K562 (cell line): ENCODE data around the gene USP20. TPM values are rescaled to one million over a fixed set of nuclear protein-coding genes. Genes with fewer than 3 reads are reported as not detected.

Experiments used
- ELF2 ChIP-seq: fragments of 250-450 bp; sonication (Bioruptor Pico); IDR thresholded peaks from 2 replicates; pipeline ENCODE4 v1.5.0; 2021; ENCODE audit warnings: mild to moderate bottlenecking
- ELF4 ChIP-seq: fragments of 450-650 bp; formaldehyde crosslinking; IDR thresholded peaks from 2 replicates; pipeline ENCODE4 v1.4.0; 2022; ENCODE audit warnings: missing genetic modification characterization
- FOXO4 ChIP-seq: fragments of 450-650 bp; formaldehyde crosslinking; IDR thresholded peaks from 2 replicates; pipeline ENCODE4 v1.4.0; 2020; ENCODE audit warnings: mild to moderate bottlenecking, moderate library complexity
- IRF9 ChIP-seq: fragments of 450-650 bp; IDR thresholded peaks from 2 replicates; pipeline ENCODE4 v1.6.1; 2016; ENCODE audit warnings: missing biosample characterization, missing genetic modification characterization
- JUND ChIP-seq, 2 experiments: IDR thresholded peaks; 2 replicates in 1 of 2; 3 replicates in 1 of 2; pipeline ENCODE4 v1.6.1; 2011; ENCODE audit warnings: borderline replicate concordance in 2 of 2, low read depth in 2 of 2, low read length in 2 of 2, improper control_type of control experiment in 1 of 2, missing biosample characterization in 1 of 2, missing genetic modification characterization in 1 of 2, missing genetic modification reagents in 1 of 2
- KLF6 ChIP-seq: fragments of 250-450 bp; sonication (Bioruptor Pico); IDR thresholded peaks from 2 replicates; pipeline ENCODE4 v1.4.0; 2020; ENCODE audit warnings: mild to moderate bottlenecking, moderate library complexity, borderline replicate concordance
- NR2F6 ChIP-seq: fragments of 450-650 bp; formaldehyde crosslinking; IDR thresholded peaks from 2 replicates; pipeline ENCODE4 v1.4.0; 2020; ENCODE audit warnings: mild to moderate bottlenecking
- SRSF9 ChIP-seq: fragments of 200-400 bp; formaldehyde crosslinking; IDR thresholded peaks from 2 replicates; pipeline ENCODE4 v1.6.1; 2017; ENCODE audit warnings: low read depth, low read length, borderline replicate concordance
- TAF1 ChIP-seq: IDR thresholded peaks from 2 replicates; pipeline ENCODE4 v1.6.1; 2011; ENCODE audit warnings: mild to moderate bottlenecking, low read length, moderate library complexity; ENCODE audit not compliant: insufficient read depth, control insufficient read depth, severe bottlenecking; ENCODE audit errors: extremely low read depth
- TCF15 ChIP-seq: fragments of 250-450 bp; sonication (Bioruptor Pico); IDR thresholded peaks from 2 replicates; pipeline ENCODE4 v1.8.0; 2022; ENCODE audit warnings: moderate library complexity, mild to moderate bottlenecking, inconsistent platforms
- ZBTB11 ChIP-seq, 3 experiments: fragments of 200-800 bp in 1 of 3; fragments of 250-450 bp in 1 of 3; fragments of 450-650 bp in 1 of 3; sonication (Bioruptor Pico) in 1 of 3; sonication (Bioruptor generic) in 1 of 3; formaldehyde crosslinking in 1 of 3; IDR thresholded peaks; 2 replicates each; pipeline versions ENCODE4 v1.6.1 to v1.8.0; 2016 to 2022; ENCODE audit warnings: mild to moderate bottlenecking in 2 of 3, missing genetic modification characterization in 2 of 3, missing compliant biosample characterization in 1 of 3, moderate library complexity in 1 of 3
- ZBTB43 ChIP-seq: sonication (generic); formaldehyde crosslinking; IDR thresholded peaks from 2 replicates; pipeline ENCODE4 v1.8.0; 2023; ENCODE audit warnings: mild to moderate bottlenecking, missing genetic modification reagents
- ZNF24 ChIP-seq: fragments of 450-650 bp; IDR thresholded peaks from 2 replicates; pipeline ENCODE4 v1.6.1; 2016
- ZNF589 ChIP-seq: fragments of 200-800 bp; sonication (Bioruptor generic); IDR thresholded peaks from 2 replicates; pipeline ENCODE4 v1.6.1; 2016; ENCODE audit warnings: low read depth, missing genetic modification characterization, missing compliant biosample characterization
- polyA plus RNA-seq, 8 experiments: library from polyadenylated mRNA; depleted of rRNA in 4 of 8; stranded (reverse) in 5 of 8; unstranded in 3 of 8; fragments of >200 nt; fragmentation: Nextera tagmentation in 2 of 8; fragmentation: Illumina TruSeq in 1 of 8; extraction: Ambion mirVana in 2 of 8; extraction: Trizol in 1 of 8; gene quantifications; 2 replicates each; pipeline versions ENCODE4 v1.2.1 to v1.2.3, GENCODE V29; 2011 to 2014; ENCODE audit warnings: inconsistent platforms in 1 of 8, missing spikeins in 1 of 8
- total RNA-seq, 7 experiments: library from RNA; depleted of rRNA in 6 of 7; stranded (reverse); fragments of >200 nt in 6 of 7; fragmentation: Illumina TruSeq in 2 of 7; extraction: Trizol in 2 of 7; gene quantifications; 2 replicates each; pipeline versions ENCODE4 v1.2.1 to v1.2.3, GENCODE V29; 2011 to 2021; ENCODE audit warnings: low replicate concordance in 1 of 7

Gene USP20
- total and polyA plus RNA-seq, 9 of the 15 experiments (the other 6 are each of a cell fraction or from before 2014, with no cell fraction given) = 1.9 to 136 (median 49.1) TPM

- TF ChIP-seq TCF15 (no peak), TAF1 (no peak), ZBTB11 (CRISPR knock-in tag; IDR thresholded peaks at IDR 0.05) (peak in 1 of 3 experiments; percentile 60; a peak in 1 of 6 replicates), KLF6 (CRISPR knock-in tag) (0 out of 2 replicates have a peak, but pooled peaks have one; percentile 26), NR2F6 (CRISPR knock-in tag) (no peak), SRSF9 (no peak), IRF9 (no peak), FOXO4 (CRISPR knock-in tag) (no peak), ZBTB43 (CRISPR knock-in tag) (peak; percentile 57; the same call in 1 of the 2 replicates), ELF4 (CRISPR knock-in tag) (peak; percentile 37; the same call in 1 of the 2 replicates), ELF2 (CRISPR knock-in tag) (no peak), ZNF24 (0 out of 2 replicates have a peak, but pooled peaks have one; percentile 13), JUND (IDR thresholded peaks at IDR 0.05; ENCODE audit: borderline replicate concordance, low read depth, low read length) (peak; percentile 89), JUND (tag; IDR thresholded peaks at IDR 0.05; ENCODE audit: borderline replicate concordance, low read depth, low read length) (peak; percentile 91; the same call in 2 of the 3 replicates), ZNF589 (peak; percentile 84; the same call in 1 of the 2 replicates)
These were observed 75.6 kb downstream of the USP20 start (continued) for GRCh38 chr9:129910628-129911567.
